Measurements from ENCODE around the gene HLA-DOB.
A peak's percentile ranks its signal among the peaks of the same experiment; 100 is the strongest.

Gene HLA-DOB

DNA sequence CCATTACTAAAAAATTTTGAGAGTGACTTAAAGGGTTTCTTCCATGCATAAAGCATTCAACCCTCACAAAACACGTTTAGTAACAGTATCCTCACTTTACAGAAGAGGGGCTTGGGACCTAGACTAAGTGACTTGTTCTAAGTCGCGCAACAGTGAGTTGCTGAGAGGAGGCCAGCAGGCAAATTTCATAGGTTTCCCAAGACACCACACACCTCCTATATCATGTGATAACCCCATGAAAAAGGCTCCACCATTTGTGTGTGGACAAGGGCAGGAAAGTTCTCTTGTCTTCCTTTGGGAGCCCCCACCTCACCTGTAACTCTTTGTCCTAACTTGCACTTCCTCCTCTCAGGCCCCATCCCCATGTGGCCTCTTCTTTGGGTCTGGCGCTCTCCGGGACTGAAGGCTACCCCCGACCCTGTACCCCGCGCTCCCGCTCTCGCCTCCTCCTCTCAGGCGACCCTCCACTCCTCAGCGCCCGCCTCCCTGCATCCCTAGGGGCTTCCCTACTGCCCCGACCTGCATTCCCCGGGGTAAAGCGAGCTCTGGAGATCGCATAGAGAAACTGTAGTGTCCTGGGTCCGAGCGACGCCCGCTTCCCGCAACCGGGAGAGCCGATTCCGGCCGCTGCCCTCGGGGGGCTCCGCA is 26.7 kb upstream of the HLA-DOB start:
- DNase-seq (ENCODE audit: low read depth) = no peak

DNA sequence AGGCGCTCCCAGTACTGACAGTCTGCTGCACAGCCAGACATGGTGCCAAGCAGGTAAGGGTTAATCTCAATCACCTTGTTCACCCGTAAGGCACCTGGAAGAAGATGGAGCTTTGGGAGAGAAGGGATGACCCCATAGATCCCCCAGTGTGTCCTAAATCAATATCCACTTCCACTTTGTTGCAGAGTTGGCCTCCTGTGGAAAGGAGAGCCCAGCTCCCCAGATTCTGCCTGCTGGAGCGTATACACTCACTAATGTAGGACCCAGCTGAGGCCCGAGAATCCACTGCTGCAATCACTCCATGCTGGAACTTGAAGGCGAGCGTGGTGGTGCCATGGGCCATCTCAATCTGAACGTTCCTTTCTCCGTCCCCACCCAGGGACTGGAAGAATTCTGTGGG is 25.9 kb upstream of the HLA-DOB start:
- DNase-seq (ENCODE audit: low read depth) = no peak

DNA sequence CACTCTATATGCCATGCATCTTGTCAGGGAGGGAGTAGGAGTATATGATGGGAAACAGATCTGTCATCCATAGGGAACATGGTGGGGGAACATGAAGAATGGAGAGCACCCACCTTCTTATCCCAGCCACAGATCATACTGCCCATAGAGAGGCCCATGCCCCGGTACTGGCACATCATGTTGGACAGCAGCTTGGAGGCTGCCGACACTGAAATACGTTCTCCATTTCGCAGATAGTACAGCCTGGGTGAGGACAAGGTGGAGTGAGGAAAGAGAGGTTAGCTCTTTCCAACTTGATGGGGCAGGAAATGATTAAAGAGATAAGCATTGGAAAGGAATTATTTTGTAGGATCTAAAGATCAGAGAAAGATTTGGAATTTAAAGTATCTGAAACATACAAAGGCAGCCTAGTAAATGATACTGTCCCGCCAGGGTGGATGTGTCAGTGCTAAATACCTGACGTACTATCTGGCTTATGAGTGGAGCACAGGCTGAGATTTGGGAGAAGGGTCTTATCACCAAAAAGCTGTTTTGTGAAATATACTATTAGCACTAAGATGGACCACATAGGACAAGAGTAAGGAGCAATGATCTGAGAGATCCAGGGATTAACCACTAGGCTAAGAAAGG is 25.3 kb upstream of the HLA-DOB start:
- no peak for DNase-seq (ENCODE audit: low read depth)

DNA sequence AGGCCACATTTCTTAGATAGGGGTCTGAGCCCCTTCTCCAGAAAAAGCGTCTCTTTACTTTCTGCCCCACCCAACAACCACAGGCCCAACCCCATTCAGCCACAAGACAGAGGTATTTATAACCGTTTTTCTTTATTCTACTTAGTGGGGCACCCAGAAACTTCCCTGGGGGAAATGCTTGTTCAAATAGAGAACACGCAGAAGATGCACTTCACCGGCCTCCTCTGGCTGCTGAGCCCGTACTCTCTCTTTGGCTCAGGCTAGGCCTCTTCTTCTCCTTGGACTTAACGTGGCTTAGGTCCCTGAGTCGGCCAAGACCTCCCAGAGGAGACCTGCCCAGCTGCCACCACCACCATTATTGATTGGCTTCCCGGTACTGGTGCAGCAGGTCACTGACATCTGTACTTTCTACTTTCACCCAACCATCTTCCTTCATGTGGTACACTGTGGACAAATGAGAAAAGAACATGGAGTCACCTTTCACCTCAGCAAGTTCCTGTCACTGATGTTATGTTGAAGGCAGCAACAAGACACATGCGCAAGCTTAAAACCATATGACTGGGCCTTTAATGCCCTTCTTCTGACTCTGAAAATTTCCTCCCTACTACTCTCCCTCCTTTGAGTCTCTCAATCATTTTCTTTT is 23.9 kb upstream of the HLA-DOB start:
- no peak for DNase-seq (ENCODE audit: low read depth)

DNA sequence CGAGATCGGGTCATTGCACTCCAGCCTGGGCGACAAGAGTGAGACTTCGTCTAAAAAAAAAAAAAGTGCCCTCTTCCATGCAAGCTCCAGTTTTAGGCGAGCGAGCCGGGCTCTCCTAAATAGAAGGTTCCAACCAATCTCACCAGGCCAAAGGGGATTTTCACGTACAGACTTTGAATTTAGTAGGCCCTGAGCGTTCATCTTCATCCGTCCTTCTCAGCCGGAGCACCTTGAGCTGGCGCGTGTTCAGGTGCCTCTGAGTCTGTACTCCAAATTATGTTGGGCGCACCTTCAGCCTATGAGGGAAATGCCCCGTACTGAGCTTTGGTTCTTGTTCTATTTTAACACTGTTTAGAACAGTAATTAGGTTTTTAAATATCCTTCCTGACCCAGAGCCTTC is 22.6 kb upstream of the HLA-DOB start:
- no peak for DNase-seq (ENCODE audit: low read depth)

DNA sequence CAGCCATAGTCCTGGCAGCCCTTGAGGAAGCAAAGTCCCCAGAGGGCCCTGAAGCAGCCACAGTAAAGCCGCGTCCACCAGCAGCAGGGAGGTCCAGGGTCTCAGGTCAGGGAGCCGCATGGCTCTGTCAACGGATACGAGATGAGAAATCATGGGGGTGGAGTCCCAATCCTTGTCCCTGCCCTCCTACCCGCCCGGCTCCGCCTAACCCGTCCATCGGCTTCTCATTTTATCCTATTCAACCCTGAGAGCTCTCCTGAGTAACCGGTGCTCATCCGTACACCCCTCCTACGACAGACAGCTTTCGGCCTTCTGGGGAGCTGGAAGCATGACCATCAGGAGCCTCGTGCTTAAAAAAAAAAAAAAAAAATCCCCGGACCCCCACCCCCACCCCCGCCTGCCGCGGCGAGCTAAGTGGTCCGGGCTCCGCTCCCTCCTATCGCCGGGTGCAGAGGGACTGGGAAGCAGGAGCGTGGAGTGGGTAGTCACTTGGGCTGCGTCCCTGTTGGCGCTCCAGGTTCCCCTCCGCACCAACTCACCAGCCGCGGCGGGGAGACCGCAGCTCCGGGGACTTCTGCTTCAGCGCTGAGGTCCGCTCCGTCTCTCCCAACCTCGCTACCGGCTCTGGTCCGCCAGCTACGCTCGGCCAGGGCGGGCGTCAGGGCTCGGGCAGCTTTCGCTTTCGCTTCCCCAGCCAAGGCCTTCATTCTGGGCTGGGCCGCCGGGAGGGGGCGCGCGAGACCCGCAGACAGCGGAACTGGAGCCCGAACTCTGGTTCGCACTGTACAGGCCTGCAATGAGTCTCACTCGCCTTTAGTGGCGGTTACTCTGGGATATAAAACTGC is 21.5 kb upstream of the HLA-DOB start, which contains the start of gene TAP2:
TAP2 (minus strand) TSS at position 626 of the 845 bp plus-strand sequence; CDS start at position 120, 506 bp downstream.
- peak; percentile 74 for DNase-seq (ENCODE audit: low read depth)

DNA sequence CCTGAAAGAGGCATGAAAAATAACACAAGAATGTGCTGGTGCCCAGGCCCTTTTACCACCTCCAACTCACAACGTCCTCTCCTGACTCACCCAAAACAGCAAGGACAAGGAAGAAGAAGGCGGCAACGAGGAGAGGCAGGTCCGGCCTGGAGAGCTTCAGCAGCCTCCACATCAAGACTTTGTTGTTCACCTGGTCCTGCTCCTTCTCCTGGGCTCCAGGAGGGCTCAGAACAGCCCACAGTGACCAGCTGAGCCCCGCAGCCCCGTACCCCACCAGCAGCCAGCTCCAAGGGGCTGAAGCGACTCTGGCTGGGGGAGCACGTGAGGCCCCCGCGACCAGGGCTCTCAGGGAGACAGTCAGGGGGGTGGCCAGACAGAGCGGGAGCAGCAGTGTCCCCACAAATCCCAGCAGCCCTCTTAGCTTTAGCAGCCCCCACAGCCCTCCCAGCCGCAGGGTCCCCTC is 20.9 kb upstream of the HLA-DOB start:
- no peak for DNase-seq (ENCODE audit: low read depth)

DNA sequence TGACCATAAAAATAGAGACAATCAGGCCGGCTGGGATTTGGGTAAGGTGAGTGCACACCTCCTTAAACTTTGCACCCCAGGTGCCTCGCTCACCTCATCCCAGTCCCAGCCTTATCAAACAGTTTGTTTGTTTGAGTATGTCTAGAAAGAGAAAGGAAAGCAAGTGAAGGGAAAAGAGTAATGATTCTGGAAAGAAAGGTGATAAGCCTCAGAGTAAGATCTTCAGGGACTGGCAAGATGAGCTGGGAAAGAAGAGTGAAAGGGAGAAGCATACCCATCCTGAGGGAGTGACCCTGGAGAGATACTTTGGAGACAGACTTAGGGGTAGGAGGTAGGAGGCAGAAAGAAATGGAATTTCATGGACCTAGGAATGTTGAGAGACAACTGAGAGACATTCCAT is 20.1 kb upstream of the HLA-DOB start:
- DNase-seq (ENCODE audit: low read depth) = no peak

DNA sequence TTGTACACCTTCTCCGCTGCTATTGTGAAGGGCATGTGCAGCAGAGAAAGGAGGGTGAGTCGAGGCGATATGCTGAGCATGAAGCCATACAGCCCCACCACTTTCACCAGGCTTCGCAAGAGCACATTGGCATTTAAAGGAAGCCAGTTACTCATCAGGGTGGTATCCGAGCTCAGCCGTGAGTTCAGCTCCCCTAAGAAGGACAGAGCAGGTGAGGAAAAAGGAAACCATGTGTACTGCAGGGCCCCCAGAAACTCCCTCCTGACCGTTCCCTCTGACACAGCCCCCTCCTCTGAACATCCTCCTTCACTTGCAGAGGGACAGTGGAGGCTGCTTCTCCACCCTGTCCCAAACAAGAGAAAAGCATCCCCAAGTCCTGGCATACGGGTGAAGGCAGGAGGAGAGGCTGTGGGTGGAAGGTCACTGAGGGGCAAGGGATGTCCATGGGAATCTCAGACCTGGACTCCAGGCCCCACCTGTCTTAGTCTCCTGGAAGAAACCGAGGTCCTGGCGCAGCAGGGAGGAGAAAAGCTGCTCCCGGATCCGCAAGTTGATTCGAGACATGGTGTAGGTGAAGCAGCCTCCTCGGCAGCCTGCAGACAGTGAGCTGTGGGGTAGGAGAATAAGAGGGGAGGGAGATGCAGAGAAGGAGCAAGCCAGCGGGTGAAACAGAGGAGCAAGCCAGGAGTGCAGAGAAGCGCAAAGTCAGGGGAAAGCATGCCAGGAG is 18.5 kb upstream of the HLA-DOB start:
- DNase-seq (ENCODE audit: low read depth) = no peak

DNA sequence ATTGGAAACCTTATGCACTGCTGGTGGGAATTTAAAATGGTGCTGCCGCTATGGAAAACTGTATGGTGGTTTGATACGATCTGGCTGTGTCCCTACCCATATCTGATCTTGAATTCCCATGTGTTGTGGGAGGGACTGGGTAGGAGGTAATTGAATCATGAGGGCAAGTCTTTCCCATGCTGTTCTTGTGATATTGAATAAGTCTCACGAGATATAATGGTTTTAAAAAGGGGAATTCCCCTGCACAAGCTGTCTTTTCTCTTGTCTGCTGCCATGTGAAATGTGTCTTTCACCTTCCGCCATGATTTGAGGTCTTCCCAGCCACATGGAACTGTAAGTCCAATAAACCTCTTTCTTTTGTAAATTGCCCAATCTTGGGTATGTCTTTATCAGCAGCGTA is 16.9 kb upstream of the HLA-DOB start:
- DNase-seq (ENCODE audit: low read depth) = no peak

DNA sequence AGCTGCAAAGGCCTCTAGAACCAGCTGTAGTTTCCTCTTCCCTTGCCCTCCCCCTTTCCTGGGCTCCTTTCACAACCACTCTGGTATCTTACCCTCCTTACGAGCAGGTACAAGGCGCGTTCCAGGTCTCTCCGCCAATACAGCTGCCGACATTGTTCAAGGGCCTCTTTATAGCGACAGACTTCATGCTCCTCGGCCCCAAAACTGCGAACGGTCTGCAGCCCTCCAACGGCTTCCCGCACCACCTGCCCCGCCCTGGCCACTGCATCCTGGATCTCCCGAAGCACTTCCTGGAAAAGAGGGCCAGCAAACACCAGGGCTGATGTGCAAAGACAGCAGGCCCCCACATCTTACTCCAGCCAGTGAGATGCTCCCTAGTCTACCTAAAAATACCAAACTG is 15.7 kb upstream of the HLA-DOB start:
- no peak for DNase-seq (ENCODE audit: low read depth)

DNA sequence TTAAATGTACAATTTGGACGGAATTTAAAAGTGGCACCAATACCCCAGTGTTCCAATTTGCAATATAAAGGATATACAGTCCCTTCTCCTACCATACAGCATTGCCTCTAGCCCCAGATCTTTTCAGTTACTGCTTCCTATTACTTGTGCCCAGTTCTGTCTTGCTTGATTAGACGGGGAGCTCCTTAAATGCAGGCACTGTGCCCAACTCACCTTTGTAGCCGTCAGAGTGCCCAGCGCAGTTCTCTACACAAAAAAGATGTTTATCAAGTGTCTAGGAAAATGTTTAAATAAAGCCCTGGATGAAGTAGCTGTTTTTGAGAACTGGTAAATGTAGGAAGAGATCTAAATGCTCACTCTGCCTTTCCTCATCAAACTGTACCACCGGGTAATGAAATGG is 14.1 kb upstream of the HLA-DOB start:
- no peak for DNase-seq (ENCODE audit: low read depth)

DNA sequence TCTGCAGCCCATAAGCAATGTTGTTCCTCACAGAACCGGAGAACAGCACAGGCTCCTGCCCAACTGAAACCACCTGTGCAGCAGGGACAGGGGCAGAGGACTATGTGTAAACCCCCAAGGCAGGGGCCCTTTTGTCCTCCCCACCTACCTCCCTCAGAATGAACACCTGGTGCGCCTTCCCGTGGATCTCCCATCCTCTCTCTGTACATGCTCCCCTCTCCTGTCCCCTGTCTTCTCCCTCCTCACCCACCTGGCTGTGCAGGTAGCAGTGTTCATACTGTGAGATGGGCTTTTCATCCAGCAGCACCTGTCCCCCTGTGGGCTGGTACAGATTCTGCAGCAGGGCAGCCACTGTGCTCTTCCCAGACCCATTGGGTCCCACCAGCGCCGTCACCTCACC is 13.2 kb upstream of the HLA-DOB start:
- DNase-seq (ENCODE audit: low read depth) = no peak

DNA sequence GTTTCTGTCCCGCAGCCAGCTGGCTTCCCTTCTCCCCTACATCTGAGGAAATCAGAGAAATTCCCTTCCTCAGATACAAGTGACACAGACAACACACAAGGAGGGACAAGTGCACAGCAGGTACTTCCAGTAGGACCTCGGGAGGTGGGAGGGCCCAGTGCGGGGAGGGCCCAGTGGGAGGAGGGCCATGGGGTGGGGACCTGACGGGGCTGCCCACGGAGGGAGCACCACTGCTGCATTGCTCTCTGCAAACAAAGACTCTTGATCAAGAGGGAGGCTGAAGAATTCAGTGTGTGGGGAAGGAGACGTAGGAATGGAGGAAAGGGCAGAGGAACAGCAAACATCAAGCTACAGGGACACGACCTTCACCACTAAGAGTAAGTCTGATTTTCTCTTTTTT is 12.7 kb upstream of the HLA-DOB start:
- no peak for DNase-seq (ENCODE audit: low read depth)

DNA sequence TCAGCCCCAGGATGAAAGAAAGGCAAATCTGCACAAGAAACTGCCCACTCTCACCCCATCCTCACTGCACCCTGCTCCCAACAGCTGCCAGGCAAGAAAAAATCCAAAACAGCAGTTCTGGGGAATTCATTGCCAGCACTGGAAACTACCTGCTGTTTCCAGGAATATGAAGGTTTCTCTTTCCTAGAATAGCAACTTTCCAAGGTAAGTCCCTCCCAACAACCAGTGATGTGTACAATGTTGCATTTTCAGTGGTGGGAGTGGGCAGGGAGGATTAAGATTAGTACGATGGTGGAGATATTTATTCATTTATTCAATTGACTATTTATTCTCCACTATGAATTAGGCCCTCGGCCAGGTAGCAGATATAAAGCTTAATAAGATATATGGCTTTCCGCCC is 10.2 kb upstream of the HLA-DOB start:
- no peak for DNase-seq (ENCODE audit: low read depth)

DNA sequence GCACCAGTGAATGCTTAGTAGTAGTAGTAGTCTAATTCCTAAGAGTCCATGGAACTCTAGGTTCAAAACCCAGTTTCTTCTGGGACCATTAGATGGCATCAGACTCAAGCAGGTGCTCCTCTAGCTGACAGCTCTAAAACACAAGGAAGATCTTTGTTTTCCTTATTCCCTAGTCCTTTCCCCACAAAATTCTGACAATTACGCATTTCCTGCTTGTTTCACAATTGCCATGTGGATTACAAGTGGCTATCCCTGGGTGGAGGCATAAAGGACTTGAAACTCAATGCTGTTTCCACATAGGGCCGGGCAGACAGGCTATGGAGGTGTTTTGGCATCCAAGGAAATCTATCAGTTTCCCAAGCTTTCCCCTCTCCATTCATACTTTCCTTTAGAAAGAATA is 9.2 kb upstream of the HLA-DOB start:
- no peak for DNase-seq (ENCODE audit: low read depth)

DNA sequence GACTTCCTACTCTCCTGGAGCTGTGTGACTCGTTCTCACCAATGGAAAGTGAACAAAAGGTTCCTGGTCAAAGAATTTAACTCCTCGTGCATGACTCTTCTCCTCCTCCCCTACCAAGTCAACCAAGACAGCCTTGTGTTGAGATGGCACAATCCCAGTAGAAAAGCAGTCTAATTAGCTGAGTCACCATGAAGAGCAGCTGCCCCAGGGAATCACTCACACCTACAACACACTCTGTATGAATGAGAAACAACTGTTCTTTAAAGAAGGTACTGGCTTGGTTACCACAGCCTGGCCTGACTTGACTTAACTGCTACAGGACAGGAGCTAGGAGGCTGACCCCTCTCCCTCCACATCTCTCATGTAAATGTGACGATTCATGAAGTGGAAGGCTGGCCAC is 2.9 kb upstream of the HLA-DOB start:
- DNase-seq (ENCODE audit: low read depth) = no peak

DNA sequence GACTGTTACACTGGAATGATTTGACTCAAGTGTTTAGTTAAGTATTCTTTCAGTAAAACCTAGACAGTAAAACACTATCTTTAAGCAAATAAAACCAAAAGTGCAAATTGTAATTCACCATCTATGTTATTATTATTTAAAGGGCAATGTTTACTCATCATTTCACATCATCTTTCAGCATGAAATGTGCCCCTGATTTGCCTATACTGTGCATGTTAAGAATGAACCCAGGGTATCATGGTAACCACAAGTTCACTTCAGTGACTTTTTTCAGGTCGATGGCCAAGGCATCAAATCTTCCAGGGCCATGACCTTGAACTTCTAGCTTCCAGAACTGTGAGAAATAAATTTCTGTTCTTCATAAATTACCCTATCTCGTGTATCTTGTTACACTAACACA is 2.1 kb upstream of the HLA-DOB start:
- no peak for DNase-seq (ENCODE audit: low read depth)

DNA sequence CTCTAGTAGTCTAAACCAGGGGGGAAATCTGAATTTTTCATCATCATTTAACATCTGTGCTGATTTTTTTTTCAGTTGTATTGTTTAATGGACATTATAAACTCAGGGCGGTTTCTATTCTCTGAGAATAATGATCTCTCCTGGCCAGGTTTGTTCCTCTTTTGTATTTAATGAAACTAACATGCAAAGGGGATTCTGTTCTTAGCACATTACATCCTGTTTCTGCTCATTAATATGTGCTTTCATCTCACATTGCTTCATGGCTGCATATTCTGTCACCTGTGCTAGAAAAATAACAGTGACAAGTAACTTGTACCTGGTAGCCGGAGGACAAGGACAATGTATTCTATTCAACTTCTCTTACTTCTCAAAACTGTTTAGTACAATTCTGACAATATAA is 806 bp downstream of the HLA-DOB start:
- no peak for DNase-seq (ENCODE audit: low read depth)

DNA sequence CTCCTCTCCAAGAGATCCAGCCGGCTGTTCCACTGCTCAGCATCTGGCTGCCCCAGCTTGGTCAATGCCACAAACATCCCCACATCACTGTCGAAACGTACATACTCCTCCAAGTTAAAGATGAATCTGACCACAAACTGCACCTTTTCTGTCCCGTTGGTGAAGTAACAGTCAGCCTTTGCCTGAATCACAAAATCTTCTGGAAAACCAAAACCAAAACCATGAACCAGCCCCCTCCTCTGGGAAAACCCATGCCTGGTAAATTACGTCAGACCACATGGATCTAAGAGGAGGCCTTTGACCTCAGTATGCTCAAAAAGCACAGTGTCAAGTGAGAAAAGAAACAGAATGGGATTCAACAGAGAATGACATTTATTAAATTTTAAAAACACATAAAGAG is 1.7 kb downstream of the HLA-DOB start:
- no peak for DNase-seq (ENCODE audit: low read depth)

DNA sequence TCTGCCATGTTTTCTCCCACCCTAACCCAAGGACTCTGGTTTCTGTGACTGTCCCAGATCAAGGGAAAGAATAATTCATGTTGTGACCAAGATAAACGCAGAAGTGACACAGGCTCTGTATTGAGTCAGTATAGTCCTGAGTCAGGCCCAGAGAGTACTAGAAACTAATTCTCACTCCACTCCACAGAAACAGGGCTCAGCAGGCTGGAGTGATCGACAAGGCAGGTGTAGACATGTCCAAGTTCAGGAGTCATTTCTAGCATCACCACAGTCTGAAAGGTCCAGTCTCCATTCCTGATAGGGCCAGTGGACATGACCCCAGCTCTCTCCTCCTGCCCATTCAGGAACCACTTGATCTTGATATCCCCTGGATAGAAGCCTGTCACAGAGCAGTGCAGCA is 2.7 kb downstream of the HLA-DOB start:
- DNase-seq (ENCODE audit: low read depth) = no peak

DNA sequence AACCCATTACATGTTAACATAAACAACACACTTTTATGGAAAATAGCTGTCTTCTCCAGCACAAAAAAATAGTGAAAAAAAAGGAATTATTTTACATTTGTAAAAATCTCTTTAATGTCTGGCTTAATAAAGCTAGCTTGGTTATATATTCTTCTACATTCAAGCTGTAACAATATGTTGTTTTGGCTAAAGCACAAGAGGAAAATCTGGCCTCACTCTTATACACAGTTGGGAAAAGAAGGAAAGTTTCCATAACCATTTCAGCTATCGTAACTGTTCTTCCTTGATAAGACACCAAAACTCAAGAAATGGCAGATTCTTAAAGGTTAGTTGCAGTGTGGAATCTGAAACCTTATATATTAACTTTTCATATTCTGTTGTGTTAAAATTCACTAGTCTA is 7.6 kb downstream of the HLA-DOB start:
- DNase-seq (ENCODE audit: low read depth) = no peak

All from CMK (cell line).